GM21526 (cell line): Measurements from ENCODE around the gene OR51G1.

Experiments
- ATAC-seq: cut with Tn5 transposase; IDR thresholded peaks from one replicate; pipeline ENCODE4 v1.9.1; 2021; ENCODE audit warnings: moderate library complexity; ENCODE audit not compliant: unreplicated experiment, low FRiP score

OR51G1 gene

DNA sequence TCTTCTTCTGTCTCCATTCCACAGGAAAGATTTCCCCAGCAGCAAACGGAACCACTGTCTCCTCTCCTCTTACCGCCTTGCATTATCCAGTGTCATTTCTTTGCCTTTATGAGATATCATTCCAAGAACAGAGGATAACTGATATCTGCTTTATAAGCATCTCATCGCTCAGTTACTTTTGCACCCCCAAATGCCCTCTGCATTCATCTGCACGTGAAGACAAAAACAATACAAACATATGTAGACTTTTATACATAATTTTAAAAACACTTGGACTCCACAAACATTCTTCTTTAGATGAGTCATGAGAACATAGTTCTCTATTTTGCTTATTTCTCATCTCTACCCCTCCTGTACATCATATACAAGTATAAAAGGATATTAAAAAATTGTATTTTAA lies 43.0 kb downstream of the OR51G1 start:
- ATAC-seq = no peak
